HEK293 (cell line): ENCODE measurements around the gene SLC6A13.

Experiments
- GLI2 ChIP-seq: fragments of 450-650 bp; formaldehyde crosslinking; IDR thresholded peaks from 2 replicates; pipeline ENCODE4; 2017; ENCODE audit warnings: missing biosample characterization, missing genetic modification characterization, low read depth, borderline replicate concordance
- IKZF3 ChIP-seq: fragments of 450-650 bp; IDR thresholded peaks from 2 replicates; pipeline ENCODE4 v1.5.0; 2018; ENCODE audit warnings: missing biosample characterization, mild to moderate bottlenecking, missing genetic modification characterization, moderate library complexity
- KLF7 ChIP-seq: fragments of 450-650 bp; formaldehyde crosslinking; IDR thresholded peaks from 2 replicates; pipeline ENCODE4 v1.5.1; 2016; ENCODE audit warnings: missing biosample characterization, missing genetic modification characterization, borderline replicate concordance
- KLF9 ChIP-seq: fragments of 450-650 bp; formaldehyde crosslinking; IDR thresholded peaks from 2 replicates; pipeline ENCODE4 v1.5.1; 2016; ENCODE audit warnings: missing biosample characterization, missing genetic modification characterization, low read depth
- MYNN ChIP-seq: fragments of 450-650 bp; formaldehyde crosslinking; IDR thresholded peaks from 2 replicates; pipeline ENCODE4 v1.5.1; 2016; ENCODE audit warnings: missing biosample characterization, missing genetic modification characterization, borderline replicate concordance
- OSR2 ChIP-seq: fragments of 450-650 bp; formaldehyde crosslinking; IDR thresholded peaks from 2 replicates; pipeline ENCODE4 v1.5.1; 2016; ENCODE audit warnings: missing biosample characterization, missing genetic modification characterization
- OVOL3 ChIP-seq: fragments of 450-650 bp; formaldehyde crosslinking; IDR thresholded peaks from 2 replicates; pipeline ENCODE4 v1.5.1; 2016; ENCODE audit warnings: missing biosample characterization, missing genetic modification characterization
- TCF7L2 ChIP-seq: IDR thresholded peaks from 2 replicates; pipeline ENCODE4 v1.6.1; 2011; ENCODE audit warnings: low read depth, mild to moderate bottlenecking, inconsistent platforms, low read length, moderate library complexity, borderline replicate concordance
- ZBTB7A ChIP-seq: fragments of 450-650 bp; formaldehyde crosslinking; IDR thresholded peaks from 2 replicates; pipeline ENCODE4 v1.5.1; 2016; ENCODE audit warnings: low read depth, missing biosample characterization, missing genetic modification characterization
- ZNF112 ChIP-seq: fragments of 450-650 bp; formaldehyde crosslinking; IDR thresholded peaks from 2 replicates; pipeline ENCODE4 v1.5.0; 2017; ENCODE audit warnings: missing biosample characterization, missing genetic modification characterization
- ZNF19 ChIP-seq: fragments of 450-650 bp; formaldehyde crosslinking; IDR thresholded peaks from 2 replicates; pipeline ENCODE4; 2016; ENCODE audit warnings: missing biosample characterization, missing genetic modification characterization, low read depth
- ZNF211 ChIP-seq: fragments of 450-650 bp; formaldehyde crosslinking; IDR thresholded peaks from 2 replicates; pipeline ENCODE4 v1.5.1; 2016; ENCODE audit warnings: low read depth, missing biosample characterization, missing genetic modification characterization
- ZNF223 ChIP-seq: fragments of 450-650 bp; formaldehyde crosslinking; IDR thresholded peaks from 2 replicates; pipeline ENCODE4 v1.5.1; 2016; ENCODE audit warnings: missing biosample characterization, missing genetic modification characterization
- ZNF266 ChIP-seq: fragments of 450-650 bp; formaldehyde crosslinking; IDR thresholded peaks from 2 replicates; pipeline ENCODE4 v1.5.1; 2016; ENCODE audit warnings: missing biosample characterization, missing genetic modification characterization, low read depth
- ZNF274 ChIP-seq, 2 experiments: fragments of 200-500 bp in 1 of 2; fragments of 450-650 bp in 1 of 2; sonication (Bioruptor generic) in 1 of 2; formaldehyde crosslinking in 1 of 2; IDR thresholded peaks; 2 replicates each; pipeline versions ENCODE4 v1.5.1 to v1.6.1; 2014 to 2016; ENCODE audit warnings: borderline replicate concordance in 1 of 2, inconsistent platforms in 1 of 2, low read length in 1 of 2, missing biosample characterization in 1 of 2, missing genetic modification characterization in 1 of 2
- ZNF311 ChIP-seq: fragments of 450-650 bp; formaldehyde crosslinking; IDR thresholded peaks from 2 replicates; pipeline ENCODE4 v1.5.1; 2017; ENCODE audit warnings: missing biosample characterization, missing genetic modification characterization, borderline replicate concordance
- ZNF366 ChIP-seq: fragments of 450-650 bp; formaldehyde crosslinking; conservative IDR thresholded peaks from 2 replicates; pipeline ENCODE4 v1.5.1; 2016; ENCODE audit warnings: missing biosample characterization, missing genetic modification characterization
- ZNF394 ChIP-seq: fragments of 450-650 bp; formaldehyde crosslinking; IDR thresholded peaks from 2 replicates; pipeline ENCODE4 v1.5.1; 2016; ENCODE audit warnings: missing biosample characterization, missing genetic modification characterization, mild to moderate bottlenecking, moderate library complexity, borderline replicate concordance
- ZNF398 ChIP-seq: fragments of 450-650 bp; formaldehyde crosslinking; IDR thresholded peaks from 2 replicates; pipeline ENCODE4 v1.5.1; 2017; ENCODE audit warnings: missing biosample characterization, missing genetic modification characterization
- ZNF404 ChIP-seq: fragments of 450-650 bp; formaldehyde crosslinking; IDR thresholded peaks from 2 replicates; pipeline ENCODE4 v1.5.1; 2017; ENCODE audit warnings: missing biosample characterization, missing genetic modification characterization
- ZNF416 ChIP-seq: fragments of 450-650 bp; formaldehyde crosslinking; IDR thresholded peaks from 2 replicates; pipeline ENCODE4 v1.5.1; 2016; ENCODE audit warnings: missing biosample characterization, missing genetic modification characterization
- ZNF423 ChIP-seq: fragments of 450-650 bp; formaldehyde crosslinking; IDR thresholded peaks from 2 replicates; pipeline ENCODE4 v1.5.1; 2016; ENCODE audit warnings: missing biosample characterization, missing genetic modification characterization
- ZNF473 ChIP-seq: fragments of 450-650 bp; formaldehyde crosslinking; IDR thresholded peaks from 2 replicates; pipeline ENCODE4 v1.5.1; 2017; ENCODE audit warnings: missing biosample characterization, missing genetic modification characterization
- ZNF488 ChIP-seq: fragments of 450-650 bp; formaldehyde crosslinking; IDR thresholded peaks from 2 replicates; pipeline ENCODE4 v1.5.1; 2016; ENCODE audit warnings: missing biosample characterization, missing genetic modification characterization
- ZNF544 ChIP-seq: fragments of 450-650 bp; formaldehyde crosslinking; IDR thresholded peaks from 2 replicates; pipeline ENCODE4 v1.5.0; 2017; ENCODE audit warnings: missing biosample characterization, missing genetic modification characterization
- ZNF561 ChIP-seq: fragments of 450-650 bp; IDR thresholded peaks from 2 replicates; pipeline ENCODE4 v1.5.1; 2018; ENCODE audit warnings: missing biosample characterization, missing genetic modification characterization, borderline replicate concordance
- ZNF610 ChIP-seq: fragments of 450-650 bp; formaldehyde crosslinking; IDR thresholded peaks from 2 replicates; pipeline ENCODE4 v1.5.1; 2016; ENCODE audit warnings: missing biosample characterization, missing genetic modification characterization, borderline replicate concordance
- ZNF626 ChIP-seq: fragments of 450-650 bp; sonication (Bioruptor Pico); formaldehyde crosslinking; IDR thresholded peaks from 2 replicates; pipeline ENCODE4 v1.5.1; 2018; ENCODE audit warnings: missing biosample characterization, missing genetic modification characterization, inconsistent platforms
- ZNF660 ChIP-seq: fragments of 450-650 bp; IDR thresholded peaks from 2 replicates; pipeline ENCODE4 v1.5.1; 2018; ENCODE audit warnings: missing biosample characterization, mild to moderate bottlenecking, missing genetic modification characterization
- ZNF707 ChIP-seq: fragments of 450-650 bp; formaldehyde crosslinking; IDR thresholded peaks from 2 replicates; pipeline ENCODE4 v1.5.1; 2016; ENCODE audit warnings: missing biosample characterization, missing genetic modification characterization
- ZNF747 ChIP-seq: fragments of 450-650 bp; formaldehyde crosslinking; IDR thresholded peaks from 2 replicates; pipeline ENCODE4 v1.5.1; 2016; ENCODE audit warnings: missing biosample characterization, missing genetic modification characterization
- ZNF76 ChIP-seq: fragments of 450-650 bp; formaldehyde crosslinking; IDR thresholded peaks from 2 replicates; pipeline ENCODE4; 2016; ENCODE audit warnings: low read depth, missing biosample characterization, missing genetic modification characterization, borderline replicate concordance
- ZNF791 ChIP-seq: fragments of 450-650 bp; formaldehyde crosslinking; IDR thresholded peaks from 2 replicates; pipeline ENCODE4 v1.5.1; 2016; ENCODE audit warnings: missing biosample characterization, missing genetic modification characterization
- ZNF837 ChIP-seq: fragments of 450-650 bp; formaldehyde crosslinking; IDR thresholded peaks from 2 replicates; pipeline ENCODE4 v1.5.1; 2016; ENCODE audit warnings: missing biosample characterization, missing genetic modification characterization
- ZSCAN18 ChIP-seq: fragments of 450-650 bp; formaldehyde crosslinking; IDR thresholded peaks from 2 replicates; pipeline ENCODE4 v1.5.1; 2016; ENCODE audit warnings: missing biosample characterization, missing genetic modification characterization
- ZXDB ChIP-seq: fragments of 450-650 bp; formaldehyde crosslinking; IDR thresholded peaks from 2 replicates; pipeline ENCODE4 v1.5.1; 2016; ENCODE audit warnings: missing biosample characterization, missing genetic modification characterization

SLC6A13 gene

GRCh38 chr12:188910-189621, 73.6 kb downstream of the SLC6A13 start (continued):
- TF ChIP-seq ZNF112 (tag by site-specific recombination) (no peak), ZNF473 (tag by site-specific recombination) (no peak), GLI2 (tag by site-specific recombination) (no peak), ZXDB (tag by site-specific recombination) (peak; percentile 69), ZNF398 (tag by site-specific recombination) (peak; percentile 33; the same call in 1 of the 2 replicates), ZNF747 (tag by site-specific recombination) (no peak), ZNF707 (tag by site-specific recombination) (no peak), ZNF404 (no peak), ZNF394 (peak; percentile 22; the same call in 1 of the 2 replicates), IKZF3 (tag by site-specific recombination) (peak; percentile 31; the same call in 1 of the 2 replicates), OSR2 (no peak), ZNF561 (tag by site-specific recombination) (no peak), ZNF610 (no peak), ZNF791 (tag by site-specific recombination) (no peak), ZSCAN18 (tag by site-specific recombination) (no peak), ZBTB7A (tag by site-specific recombination) (no peak), ZNF626 (tag by site-specific recombination) (no peak), ZNF660 (peak; percentile 85), ZNF76 (tag by site-specific recombination) (0 out of 2 replicates have a peak, but pooled peaks have one; percentile 24), ZNF19 (no peak), ZNF311 (no peak), ZNF423 (tag by site-specific recombination) (peak; percentile 27; the same call in 1 of the 2 replicates), TCF7L2 (no peak), MYNN (tag by site-specific recombination) (no peak), KLF9 (tag by site-specific recombination) (0 out of 2 replicates have a peak, but pooled peaks have one; percentile 5), KLF7 (tag by site-specific recombination) (no peak), ZNF416 (no peak), ZNF366 (tag by site-specific recombination) (peak; percentile 56), ZNF488 (tag by site-specific recombination) (no peak), ZNF223 (tag by site-specific recombination) (no peak), OVOL3 (no peak), ZNF274 (IDR thresholded peaks at IDR 0.05; ENCODE audit: low read length) (no peak), ZNF274 (tag by site-specific recombination; IDR thresholded peaks at IDR 0.05; ENCODE audit: borderline replicate concordance) (no peak), ZNF544 (tag by site-specific recombination) (no peak), ZNF837 (tag by site-specific recombination) (no peak), ZNF211 (tag by site-specific recombination) (no peak), ZNF266 (no peak)
